Thoracic aorta (tissue), 2 donors: ENCODE measurements around the gene NDUFA6. TPM values are rescaled to one million over a fixed set of nuclear protein-coding genes. Genes with fewer than 3 reads are reported as not detected.
"Not testable (repeated sequence)": the region's sequence is repeated elsewhere in the genome, so short reads cannot be mapped to it uniquely, and the experiment has no call there.

Source experiments
- ATAC-seq: fragments of 150-250 bp; one replicate; pipeline ENCODE4 v1.8.0; 2017; ENCODE audit warnings: low read depth; ENCODE audit not compliant: insufficient number of reproducible peaks, low FRiP score
- DNase-seq: peaks from one replicate; pipeline ENCODE4 v3.0.0-alpha.2; 2020; ENCODE audit warnings: low spot score
- H3K27ac ChIP-seq, 2 donors: fragments of 200-600 bp; sonication (generic); 1 replicate in 1 of 2; 2 replicates in 1 of 2; pipeline ENCODE4 v1.5.1; 2016; ENCODE audit warnings: mild to moderate bottlenecking in 2 of 2, moderate library complexity in 2 of 2
- H3K27me3 ChIP-seq: fragments of 200-600 bp; sonication (generic); replicated peaks from 2 replicates; pipeline ENCODE4 v1.6.0; 2016; ENCODE audit warnings: mild to moderate bottlenecking; ENCODE audit not compliant: insufficient read depth
- H3K36me3 ChIP-seq: fragments of 200-600 bp; sonication (generic); one replicate; pipeline ENCODE4 v1.5.1; 2016
- H3K4me1 ChIP-seq, 2 donors: fragments of 200-600 bp; sonication (generic); 1 replicate in 1 of 2; 2 replicates in 1 of 2; pipeline versions ENCODE4 v1.5.1 to v1.6.0; 2016; ENCODE audit warnings: low read depth in 2 of 2, mild to moderate bottlenecking in 1 of 2; ENCODE audit not compliant: control insufficient read depth in 1 of 2
- H3K4me3 ChIP-seq: fragments of 200-600 bp; sonication (generic); 2 replicates; pipeline ENCODE4 v1.5.1; 2016; ENCODE audit warnings: mild to moderate bottlenecking
- H3K9me3 ChIP-seq: fragments of 200-600 bp; sonication (generic); 2 replicates; pipeline ENCODE4 v1.5.1; 2016
- total RNA-seq, 2 donors: library from RNA; depleted of rRNA; stranded (reverse); fragments of >200 nt; gene quantifications; one replicate each; pipeline versions ENCODE4 v1.1.0 to v1.2.3, GENCODE V29; 2016
- TF ChIP-seq, protein P1 (sequence below): fragments of 200-600 bp; sonication (generic); IDR thresholded peaks from one replicate; pipeline ENCODE4 v1.5.1; 2019; ENCODE audit warnings: antibody characterized with exemption

NDUFA6 gene
- total RNA-seq, 2 donors from 2014 or later: 21.3 to 27.0 TPM

DNA sequence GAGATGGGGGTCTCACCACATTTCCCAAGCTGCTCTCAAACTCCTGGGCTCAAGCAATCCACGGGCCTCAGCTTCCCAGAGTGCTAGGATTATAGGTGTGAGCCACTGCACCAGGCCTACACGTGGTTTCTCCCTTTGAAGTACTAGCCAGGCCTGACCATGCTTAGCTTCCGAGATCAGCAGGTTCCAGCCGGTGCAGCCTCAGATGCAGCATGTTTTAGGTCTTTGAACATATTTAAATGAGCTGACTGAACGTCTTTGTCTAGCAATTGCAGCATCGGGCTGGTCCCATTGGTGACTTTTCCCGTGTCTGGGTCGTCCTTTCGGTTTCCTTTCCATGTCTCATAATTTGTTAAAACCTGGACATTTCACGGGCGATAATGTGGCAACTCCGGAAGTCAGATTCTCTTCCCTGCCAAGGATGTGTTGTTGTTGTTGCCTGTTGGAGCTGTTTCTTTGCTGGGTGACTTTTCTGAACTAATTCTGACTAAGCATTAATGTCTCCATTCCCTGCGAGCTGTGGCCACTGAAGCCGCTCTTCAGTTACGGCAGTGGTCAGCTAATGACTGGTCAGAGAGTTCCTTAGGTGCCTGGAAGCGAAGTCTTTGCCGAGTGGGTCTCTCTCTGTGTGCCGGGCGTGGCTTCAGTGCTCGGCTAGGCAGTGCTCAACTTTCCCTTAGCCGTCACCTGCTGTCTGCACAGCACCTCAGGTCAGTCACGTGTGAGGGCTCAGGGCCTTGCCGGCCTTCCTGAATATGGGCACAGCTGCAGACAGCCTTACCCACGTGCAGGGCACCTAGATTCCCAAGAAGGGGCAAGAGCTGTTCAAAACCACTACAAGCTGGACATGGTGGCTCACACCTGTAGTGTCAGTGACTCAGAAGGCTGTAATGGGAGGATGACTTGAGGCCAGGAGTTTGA is 43.8 kb upstream of the NDUFA6 start:
- Histone ChIP-seq H3K27ac (no peak overlapping the region), H3K4me1 (no peaks in the 10 kb centered on the region), H3K4me3 (no peak overlapping the region), H3K36me3 (no peaks in the 10 kb centered on the region), H3K9me3 (no peaks in the 10 kb centered on the region), H3K27me3 (no peaks in the 10 kb centered on the region)
- TF ChIP-seq, protein P1, sequence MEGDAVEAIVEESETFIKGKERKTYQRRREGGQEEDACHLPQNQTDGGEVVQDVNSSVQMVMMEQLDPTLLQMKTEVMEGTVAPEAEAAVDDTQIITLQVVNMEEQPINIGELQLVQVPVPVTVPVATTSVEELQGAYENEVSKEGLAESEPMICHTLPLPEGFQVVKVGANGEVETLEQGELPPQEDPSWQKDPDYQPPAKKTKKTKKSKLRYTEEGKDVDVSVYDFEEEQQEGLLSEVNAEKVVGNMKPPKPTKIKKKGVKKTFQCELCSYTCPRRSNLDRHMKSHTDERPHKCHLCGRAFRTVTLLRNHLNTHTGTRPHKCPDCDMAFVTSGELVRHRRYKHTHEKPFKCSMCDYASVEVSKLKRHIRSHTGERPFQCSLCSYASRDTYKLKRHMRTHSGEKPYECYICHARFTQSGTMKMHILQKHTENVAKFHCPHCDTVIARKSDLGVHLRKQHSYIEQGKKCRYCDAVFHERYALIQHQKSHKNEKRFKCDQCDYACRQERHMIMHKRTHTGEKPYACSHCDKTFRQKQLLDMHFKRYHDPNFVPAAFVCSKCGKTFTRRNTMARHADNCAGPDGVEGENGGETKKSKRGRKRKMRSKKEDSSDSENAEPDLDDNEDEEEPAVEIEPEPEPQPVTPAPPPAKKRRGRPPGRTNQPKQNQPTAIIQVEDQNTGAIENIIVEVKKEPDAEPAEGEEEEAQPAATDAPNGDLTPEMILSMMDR: no peak
- no peak for ATAC-seq
- no peak for DNase-seq

DNA sequence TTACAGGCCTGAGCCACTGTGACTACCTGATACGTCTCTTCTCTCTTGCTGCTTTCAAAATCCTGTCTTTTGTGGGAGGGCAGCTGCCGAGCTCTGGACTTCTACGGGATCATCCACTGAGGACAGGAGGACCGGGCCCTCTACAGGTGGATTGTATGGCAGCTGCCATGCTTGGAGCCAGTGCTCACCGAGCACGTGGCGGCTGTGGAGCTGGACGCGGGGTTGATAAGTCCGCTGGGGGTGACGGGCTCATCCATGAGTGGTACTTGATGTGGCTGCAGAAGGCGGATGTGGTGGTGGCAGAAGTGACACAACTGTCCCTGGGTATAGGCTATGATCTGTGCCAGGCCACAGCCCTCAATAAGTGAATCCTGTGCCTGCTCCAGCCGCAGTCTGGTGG is 41.9 kb upstream of the NDUFA6 start:
- DNase-seq: no peak
- Histone ChIP-seq H3K27ac (no peak overlapping the region), H3K9me3 (no peaks in the 10 kb centered on the region), H3K4me1 (no peaks in the 10 kb centered on the region), H3K27me3 (no peaks in the 10 kb centered on the region), H3K4me3 (no peak overlapping the region), H3K36me3 (no peaks in the 10 kb centered on the region)
- TF ChIP-seq, protein P1: no peak
- no peak for ATAC-seq

DNA sequence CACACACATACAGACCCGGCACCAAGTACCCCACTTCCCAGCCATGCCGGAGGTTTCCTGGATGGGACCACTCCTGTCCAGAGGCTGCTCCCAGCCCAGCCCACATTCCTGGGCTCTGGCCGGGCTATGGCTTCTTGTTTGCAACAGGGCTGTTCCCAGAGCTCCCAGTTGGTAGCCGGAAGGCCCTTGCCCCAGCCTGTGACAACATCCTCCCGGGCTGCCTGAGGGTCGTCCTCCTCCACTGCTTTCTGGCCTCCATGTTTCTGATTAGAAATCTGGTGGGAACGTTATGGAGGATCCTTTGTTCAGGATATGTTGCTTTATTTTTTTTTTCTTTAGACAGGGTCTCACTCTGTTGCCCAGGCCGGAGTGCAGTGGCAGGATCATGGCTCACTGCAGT is 41.0 kb upstream of the NDUFA6 start:
- DNase-seq (no peak), ATAC-seq (no peak)
- Histone ChIP-seq H3K27me3 (no peaks in the 10 kb centered on the region), H3K4me3 (no peak overlapping the region), H3K4me1 (no peaks in the 10 kb centered on the region), H3K9me3 (no peaks in the 10 kb centered on the region), H3K27ac (no peak overlapping the region), H3K36me3 (no peaks in the 10 kb centered on the region)
- TF ChIP-seq, protein P1: no peak

DNA sequence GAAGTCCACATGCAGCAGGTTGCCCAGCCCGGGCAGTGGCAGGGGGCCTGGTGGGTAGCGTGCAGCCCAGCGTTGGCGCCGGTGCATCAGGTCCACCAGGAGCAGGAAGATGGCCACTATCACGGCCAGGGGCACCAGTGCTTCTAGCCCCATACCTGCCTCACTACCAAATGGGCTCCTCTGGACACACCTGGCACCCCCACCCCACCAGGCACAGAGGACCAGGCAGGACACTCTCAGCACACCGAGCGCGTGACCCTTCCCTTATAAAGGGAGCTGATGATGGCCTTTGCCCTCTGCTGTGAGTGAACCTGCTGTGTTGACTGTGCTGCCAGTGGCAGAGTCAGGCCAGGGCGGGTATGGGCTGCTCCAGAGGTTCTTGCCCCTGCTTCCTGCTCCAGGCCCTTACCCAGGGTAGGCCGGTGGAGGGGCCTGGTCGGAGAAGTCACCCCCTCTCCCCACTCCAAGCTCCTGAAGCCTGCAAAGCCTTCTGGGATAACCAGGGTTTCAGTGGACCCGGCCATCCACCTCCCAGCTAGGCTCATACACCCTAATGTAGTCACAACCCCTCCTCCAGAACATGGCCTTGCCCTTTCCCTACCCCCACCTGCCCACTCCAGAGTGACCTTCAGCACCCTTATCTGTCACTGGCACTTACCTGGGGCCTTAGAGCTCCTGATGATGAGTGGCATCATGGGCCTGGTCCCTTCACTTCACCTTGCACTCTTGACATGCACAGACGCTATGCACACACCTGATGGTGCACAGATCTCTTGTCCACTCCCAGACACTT is 40.3 kb upstream of the NDUFA6 start, which contains the start of gene CYP2D6:
CYP2D6 (minus strand) TSS at position 172 of the 793 bp plus-strand sequence; CDS start at position 153, 19 bp downstream.
- not testable (repeated sequence) for H3K27me3 ChIP-seq, H3K27ac ChIP-seq, H3K4me3 ChIP-seq, ATAC-seq, H3K9me3 ChIP-seq, H3K36me3 ChIP-seq, H3K4me1 ChIP-seq, DNase-seq

DNA sequence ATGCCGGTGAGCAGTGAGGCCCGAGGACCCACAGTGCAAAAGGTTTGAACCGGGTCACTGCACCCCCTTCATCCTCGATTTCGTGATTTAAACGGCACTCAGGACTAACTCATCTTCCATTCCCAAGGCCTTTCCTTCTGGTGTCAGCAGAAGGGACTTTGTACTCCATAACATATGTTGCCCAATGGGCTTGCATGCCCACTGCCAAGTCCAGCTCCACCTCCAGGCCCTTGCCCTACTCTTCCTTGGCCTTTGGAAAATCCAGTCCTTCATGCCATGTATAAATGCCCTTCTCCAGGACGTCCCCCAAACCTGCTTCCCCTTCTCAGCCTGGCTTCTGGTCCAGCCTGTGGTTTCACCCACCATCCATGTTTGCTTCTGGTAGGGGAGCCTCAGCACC is 39.6 kb upstream of the NDUFA6 start:
- not testable (repeated sequence) for ATAC-seq, DNase-seq

DNA sequence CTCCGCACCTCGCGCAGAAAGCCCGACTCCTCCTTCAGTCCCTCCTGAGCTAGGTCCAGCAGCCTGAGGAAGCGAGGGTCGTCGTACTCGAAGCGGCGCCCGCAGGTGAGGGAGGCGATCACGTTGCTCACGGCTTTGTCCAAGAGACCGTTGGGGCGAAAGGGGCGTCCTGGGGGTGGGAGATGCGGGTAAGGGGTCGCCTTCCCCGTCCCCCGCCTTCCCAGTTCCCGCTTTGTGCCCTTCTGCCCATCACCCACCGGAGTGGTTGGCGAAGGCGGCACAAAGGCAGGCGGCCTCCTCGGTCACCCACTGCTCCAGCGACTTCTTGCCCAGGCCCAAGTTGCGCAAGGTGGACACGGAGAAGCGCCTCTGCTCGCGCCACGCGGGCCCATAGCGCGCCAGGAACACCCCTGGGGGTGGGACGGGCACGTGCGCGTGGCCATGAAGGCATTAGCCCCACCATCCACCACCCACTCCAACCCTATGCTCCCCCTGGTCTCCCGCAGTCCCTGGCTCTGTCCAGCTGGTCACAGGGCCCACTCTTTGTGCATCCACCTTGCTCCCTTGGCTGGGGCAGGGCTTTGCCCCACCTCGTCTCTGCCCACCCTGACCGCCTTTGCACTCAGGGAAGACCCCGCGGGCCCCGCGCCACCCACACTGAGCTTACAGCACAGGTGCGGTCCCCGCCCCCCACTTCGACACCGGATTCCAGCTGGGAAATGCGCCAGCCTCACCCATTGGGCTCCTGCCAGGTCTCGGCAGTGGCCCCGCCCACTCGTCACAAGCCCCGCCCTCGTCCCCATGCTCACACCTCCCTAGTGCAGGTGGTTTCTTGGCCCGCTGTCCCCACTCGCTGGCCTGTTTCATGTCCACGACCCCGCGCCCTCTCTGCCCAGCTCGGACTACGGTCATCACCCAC is 38.5 kb upstream of the NDUFA6 start:
- H3K27me3 ChIP-seq, H3K36me3 ChIP-seq, ATAC-seq, H3K27ac ChIP-seq, DNase-seq, H3K4me1 ChIP-seq, H3K4me3 ChIP-seq, H3K9me3 ChIP-seq: not testable (repeated sequence)

More for the DNA sequence above, 39.6 kb upstream of the NDUFA6 start:
- not testable (repeated sequence) for H3K36me3 ChIP-seq, H3K4me3 ChIP-seq, H3K27me3 ChIP-seq, H3K27ac ChIP-seq, H3K9me3 ChIP-seq, H3K4me1 ChIP-seq

DNA sequence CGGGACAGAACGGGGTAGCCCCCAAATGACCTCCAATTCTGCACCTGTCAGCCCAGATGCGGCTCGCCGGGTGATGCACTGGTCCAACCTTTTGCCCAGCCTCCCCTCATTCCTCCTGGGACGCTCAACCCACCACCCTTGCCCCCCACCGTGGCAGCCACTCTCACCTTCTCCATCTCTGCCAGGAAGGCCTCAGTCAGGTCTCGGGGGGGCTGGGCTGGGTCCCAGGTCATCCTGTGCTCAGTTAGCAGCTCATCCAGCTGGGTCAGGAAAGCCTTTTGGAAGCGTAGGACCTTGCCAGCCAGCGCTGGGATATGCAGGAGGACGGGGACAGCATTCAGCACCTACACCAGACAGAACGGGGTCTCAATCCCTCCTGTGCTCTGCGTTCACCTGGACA is 37.4 kb upstream of the NDUFA6 start:
- H3K9me3 ChIP-seq, H3K36me3 ChIP-seq, H3K27me3 ChIP-seq, H3K4me1 ChIP-seq, DNase-seq, ATAC-seq, H3K4me3 ChIP-seq, H3K27ac ChIP-seq: not testable (repeated sequence)
